Stimulated activated CD8-positive, alpha-beta memory T cell treated with anti-CD3 and anti-CD28 coated beads, Interleukin-4, amount 100 ng/mL, for 1 hour (primary cell): ENCODE results near the gene SLC12A7.
"Not testable (repeated sequence)": the region's sequence is repeated elsewhere in the genome, so short reads cannot be mapped to it uniquely, and the experiment has no call there.

ENCODE experiments used
- DNase-seq, 2 donors: peaks; one replicate each; pipeline ENCODE4 v3.0.0-alpha.2; 2020; ENCODE audit warnings: low read depth in 2 of 2, low spot score in 1 of 2

Gene SLC12A7

DNA sequence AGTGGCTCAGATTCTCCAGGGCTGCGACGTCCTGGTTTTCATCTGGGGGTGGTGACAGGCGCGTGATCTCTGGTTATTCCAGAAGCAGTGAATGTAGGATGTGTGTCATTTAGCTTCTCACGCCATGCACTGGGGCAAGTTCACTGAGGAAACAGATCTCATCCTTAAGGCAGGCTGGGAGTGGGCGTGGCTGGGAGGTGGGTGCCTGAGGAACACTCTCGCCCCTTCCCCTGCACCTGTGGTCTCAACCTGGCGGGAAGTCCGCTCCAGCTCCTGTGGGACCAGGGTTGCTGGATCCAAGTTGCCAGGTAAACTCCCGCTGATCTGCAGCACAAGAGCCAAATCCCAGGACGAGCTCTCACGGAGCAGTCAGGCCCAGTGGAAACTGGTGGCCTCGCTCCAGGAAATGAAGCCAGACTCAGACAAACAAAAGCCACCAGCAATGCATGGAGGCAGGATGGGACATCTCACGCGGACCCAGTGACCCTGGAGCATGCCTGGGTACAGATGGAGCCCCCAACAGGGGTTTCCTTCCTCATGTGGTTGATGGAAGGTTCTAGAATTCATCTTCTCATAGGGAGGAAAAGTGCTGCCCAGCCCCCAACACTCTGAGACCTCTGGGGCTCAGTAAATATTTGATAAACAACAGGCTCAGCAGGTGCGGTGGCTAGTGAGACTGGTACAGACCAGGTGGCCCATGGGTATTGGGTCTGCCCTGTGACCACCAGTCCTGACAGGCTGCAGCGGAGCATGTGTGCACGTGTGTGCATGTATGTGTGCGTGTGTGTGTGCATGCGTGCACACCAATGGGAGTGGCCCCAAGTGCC, 16.3 kb upstream of the SLC12A7 start:
- no peak for DNase-seq

DNA sequence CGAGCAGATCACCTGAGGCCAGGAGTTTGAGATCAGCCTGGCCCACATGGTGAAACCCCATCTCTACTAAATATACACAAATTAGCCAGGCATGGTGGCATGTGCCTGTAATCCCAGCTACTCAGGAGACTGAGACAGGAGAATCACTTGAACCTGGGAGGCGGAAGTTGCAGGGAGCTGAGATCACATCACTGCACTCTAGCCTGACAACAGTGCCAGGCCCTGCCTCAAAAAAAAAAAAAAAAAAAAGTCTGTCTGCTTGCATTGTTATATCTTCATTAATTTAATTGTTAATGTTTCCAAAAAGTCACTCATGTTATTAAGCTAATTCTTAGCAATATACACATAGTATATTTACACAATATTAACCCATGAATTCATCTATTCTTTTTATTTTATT, 13.8 kb upstream of the SLC12A7 start:
- not testable (repeated sequence) for DNase-seq

DNA sequence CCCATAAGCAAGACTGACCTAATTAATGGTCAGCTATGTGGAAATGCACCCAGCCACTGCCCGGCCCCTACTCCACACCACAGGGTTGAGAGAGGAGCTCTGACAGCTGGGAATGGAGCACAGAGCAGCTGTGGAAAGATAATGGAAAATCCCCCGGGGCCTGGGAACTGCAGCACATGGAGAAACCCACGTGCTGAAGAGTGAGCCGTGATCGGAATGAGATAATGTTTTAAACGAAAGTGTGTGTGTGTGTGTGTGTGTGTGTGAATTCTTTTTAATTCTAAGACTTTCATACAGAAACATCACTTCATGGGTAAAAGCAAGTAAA, 13.1 kb upstream of the SLC12A7 start:
- no peak for DNase-seq

DNA sequence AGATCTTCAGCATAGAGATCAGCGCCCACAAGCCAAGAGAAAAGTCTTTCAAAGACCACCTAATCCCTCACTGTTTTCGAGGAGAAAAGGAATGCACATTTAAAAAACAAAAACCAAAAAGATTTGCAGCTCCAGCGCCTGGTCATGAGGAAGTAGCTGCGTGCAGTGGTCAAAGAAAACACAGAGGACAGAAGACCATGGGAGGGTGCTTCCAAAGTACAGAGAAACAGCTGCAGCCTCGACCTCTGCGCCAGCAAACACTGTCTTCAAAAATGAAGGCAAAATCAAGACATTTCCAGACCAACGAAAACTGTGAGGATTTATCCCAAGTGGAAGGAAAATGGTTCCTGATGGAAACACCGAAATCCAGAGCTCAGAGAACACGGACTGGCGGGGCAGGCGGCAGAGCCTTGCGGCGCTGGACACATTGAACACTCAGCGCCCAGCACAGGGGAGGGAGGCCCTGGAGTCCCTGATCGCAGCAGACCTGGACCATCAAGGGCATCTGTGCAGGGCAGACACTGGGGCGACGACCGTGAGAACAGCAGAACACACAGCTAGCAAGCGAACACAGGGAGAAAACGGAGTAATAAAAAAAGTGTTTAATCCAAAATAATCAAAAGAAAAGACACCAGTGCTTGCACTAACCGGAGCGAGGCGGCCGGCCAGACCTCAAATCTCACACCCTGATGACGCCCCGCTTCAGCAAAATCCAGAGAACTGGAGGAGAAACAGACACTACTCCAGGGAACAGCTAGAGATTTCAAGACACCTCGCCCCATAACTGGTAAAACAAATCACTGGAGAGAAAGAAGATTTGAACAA, 12.6 kb upstream of the SLC12A7 start:
- no peak for DNase-seq

DNA sequence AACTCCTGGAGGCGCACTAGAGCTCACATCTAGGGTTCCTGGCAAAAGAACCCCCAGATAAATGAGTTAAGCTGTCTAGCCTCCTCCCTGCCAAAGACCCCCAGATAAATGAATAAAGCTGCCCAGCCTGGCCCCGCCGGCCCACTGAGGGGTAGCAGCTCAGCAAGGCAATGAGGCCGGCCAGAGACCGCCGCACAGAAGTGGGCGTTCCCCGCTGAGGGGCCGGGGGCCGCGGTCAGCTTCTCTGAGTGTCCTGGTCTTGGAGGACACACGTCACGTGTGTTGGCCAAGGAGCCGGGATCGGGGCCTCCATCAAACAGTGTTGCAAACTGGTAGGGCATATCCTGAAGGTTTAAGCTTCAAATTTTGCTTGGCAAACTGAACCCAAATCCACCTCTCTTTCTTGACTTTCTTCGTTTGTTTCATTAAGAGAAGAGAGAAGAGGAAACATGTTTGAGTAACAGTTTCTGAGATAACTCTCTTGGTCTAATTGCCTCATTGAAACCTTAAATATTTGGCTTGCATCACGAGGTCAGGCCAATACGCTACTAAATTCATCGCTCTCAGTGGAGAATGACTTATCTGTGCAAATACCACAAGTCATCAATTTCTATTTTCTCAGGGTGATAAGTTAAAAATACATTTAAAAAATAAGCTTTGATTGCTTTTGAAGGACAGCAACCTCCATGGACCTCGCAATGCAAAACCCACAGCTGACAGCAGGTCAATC, 11.7 kb upstream of the SLC12A7 start:
- DNase-seq, result no peak

DNA sequence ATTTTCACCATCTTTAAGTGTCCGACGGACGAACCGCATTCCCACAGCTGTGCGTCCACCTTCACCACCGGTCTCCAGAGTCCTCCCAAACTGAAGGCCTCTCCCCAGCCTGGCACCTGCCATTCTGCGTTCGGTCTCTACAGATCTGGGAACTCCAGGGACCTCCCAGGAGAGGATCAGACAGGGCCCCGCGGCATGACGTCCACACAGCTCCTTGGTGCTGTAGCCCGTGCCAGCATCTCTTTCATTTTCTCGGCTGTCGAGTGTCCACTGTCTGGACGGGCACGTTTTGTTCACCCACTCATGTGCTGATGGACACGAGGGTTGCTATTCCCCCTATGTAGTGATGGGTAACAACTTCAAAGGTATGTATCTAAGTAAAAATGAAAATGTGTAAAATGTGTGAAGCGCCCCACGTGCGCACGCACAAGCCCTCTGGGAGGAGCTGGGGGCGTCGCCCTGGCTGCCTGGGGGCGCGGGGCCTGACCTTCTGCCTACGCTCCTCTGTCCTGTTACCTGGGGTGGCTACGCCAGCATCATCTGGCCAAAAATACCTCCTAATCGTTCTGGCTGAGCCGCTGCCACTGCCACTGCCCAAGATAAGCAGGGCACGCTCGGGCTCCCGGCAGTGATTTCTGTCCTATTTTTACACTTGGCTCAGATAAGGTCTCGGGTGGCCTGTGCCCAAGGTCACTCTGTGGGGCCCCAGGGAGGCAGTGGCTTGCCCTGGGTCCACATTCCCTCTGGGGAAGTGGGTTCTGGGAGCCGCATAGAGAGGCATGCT, 10.8 kb upstream of the SLC12A7 start:
- DNase-seq, result no peak

DNA sequence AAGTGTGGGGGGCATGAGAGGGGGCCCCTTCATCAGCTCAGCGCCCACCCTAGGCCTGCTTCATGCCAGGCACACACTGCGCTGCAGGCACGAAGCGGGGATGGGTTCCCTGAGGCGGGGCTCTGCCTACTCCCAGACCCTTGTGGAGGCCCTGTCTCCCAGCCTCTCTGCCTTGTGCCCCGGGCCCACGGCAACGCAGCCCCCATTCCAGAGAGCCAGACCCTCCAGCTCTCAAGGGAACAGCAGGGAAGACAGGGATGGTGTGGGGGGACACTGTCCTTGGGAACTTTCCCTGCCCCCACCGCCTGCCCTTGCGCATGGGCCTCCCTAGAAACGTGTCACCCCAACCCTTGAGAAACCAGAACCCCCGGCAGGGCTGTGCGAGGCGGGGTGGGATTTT, 10.0 kb upstream of the SLC12A7 start:
- no peak for DNase-seq

DNA sequence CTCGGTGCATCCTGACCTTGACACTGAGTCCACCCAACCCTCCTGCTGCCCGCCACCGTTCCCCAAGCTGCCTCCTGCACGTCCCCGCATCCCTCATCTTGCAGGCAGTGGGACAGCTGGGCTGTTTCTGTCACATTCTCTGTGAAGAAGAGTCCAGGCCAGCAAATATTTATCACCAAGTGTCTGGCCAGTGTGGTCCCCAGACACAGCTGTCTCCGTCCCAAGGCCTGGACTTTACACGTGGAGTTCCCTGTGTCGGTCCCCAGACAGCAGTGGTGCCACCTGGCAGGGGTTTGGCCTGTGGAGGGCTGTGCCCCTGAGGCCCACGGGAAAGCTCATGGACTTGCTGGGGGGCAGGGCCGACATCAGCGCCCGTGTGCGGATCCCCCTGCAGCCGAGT, 9.2 kb upstream of the SLC12A7 start:
- DNase-seq, result no peak

DNA sequence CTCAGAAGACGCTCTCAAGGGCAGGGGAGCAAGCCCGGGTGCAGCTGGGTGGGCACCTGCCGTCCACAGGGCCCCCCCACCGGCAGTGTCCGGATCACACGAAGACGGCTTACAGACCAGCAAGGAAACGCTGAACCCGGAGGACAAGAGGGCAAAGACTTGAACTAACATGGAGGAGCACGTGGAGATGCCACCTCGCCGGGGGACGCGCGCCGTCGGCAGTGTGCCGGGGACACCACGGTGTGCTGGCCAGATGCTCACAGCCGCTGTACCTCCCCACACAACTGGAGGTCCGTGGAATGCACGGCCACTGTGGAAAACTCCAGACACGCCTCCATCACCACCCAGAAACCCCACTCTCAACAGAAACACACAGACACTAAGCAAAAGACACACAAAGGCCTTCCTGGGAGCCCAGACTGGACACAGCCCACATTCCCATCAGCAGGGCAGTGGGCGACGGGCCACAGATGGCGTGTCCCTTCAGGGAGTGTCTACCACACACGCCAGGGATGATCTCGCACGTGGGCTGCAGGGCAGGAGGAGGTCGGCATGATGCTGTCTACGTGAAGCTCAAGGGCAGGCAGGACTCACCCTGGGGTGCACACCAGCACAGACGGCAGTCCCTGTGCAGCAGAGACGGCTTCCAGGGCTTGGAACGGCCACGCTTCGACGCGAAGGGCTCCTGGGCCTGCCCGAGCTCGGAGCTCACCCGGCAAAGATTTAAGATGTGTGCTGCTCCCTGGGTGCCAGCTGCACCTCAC, 8.6 kb upstream of the SLC12A7 start:
- DNase-seq, result no peak

DNA sequence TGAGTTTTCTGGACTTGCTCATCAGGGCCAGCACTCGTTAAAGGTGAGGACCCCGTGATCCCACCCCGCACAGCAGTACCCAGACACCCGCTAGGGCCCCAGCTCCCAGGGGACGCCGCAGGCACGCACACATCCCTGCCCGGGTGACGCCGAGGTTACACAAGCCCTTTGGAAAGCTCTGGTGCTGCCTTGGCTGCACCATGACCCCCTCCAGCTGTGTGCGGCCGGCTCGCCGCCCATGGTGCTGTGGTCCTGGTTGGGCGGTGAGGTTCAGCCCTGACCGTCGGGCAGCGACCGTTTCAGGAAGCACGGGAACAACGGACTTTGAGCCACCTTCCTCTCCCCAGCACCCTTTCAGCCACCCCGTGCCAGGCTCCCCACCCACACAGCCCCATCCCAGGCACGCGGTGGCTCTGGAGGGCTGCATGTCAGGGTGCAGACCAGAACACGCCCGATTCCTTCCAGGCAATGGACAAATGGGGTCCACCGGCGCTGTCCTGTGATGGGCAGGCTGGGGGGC, 7.5 kb upstream of the SLC12A7 start:
- no peak for DNase-seq

DNA sequence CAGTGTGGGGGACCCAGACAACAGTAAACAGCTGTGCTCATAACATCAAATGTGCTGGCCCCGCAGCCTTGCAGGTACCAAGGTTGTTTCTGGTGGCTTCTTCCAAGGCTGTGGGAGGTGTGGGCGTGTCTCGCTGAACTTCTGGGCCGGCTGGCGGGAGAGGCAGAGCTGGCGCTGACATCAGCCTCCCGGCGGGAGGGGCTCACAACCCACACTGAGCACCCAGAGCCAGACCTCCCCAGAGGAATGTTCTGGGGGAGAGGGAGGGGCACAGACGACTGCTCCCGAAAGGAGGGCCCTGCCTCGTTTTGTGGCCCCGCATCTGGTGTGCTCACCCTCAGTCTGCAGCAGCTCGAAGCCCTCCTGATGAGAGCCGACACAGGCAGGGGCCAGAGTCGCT, 6.9 kb upstream of the SLC12A7 start:
- no peak for DNase-seq

DNA sequence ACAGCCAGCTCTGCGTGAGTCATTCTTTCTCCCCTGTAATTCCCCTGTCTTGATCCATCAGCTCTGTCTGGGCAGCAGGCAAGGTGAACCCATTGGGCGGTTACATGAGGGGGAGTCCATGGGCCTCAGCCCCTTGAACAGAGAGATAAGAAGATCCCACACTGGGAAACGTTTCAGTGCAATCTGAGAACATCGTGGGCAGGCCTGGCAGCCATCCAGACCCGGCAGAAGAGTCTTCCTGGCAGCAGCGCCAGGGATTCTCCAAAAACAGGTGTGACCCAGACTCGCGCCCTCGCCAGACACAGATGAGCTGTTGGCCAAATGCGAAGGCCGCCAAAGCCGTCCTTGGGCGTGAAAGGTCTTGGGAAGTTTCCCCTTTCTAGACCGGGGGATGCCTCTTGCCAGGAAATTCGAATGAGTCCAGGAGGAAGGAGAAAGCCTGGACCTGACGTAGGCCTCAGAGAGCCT, 6.4 kb upstream of the SLC12A7 start:
- DNase-seq, result no peak

DNA sequence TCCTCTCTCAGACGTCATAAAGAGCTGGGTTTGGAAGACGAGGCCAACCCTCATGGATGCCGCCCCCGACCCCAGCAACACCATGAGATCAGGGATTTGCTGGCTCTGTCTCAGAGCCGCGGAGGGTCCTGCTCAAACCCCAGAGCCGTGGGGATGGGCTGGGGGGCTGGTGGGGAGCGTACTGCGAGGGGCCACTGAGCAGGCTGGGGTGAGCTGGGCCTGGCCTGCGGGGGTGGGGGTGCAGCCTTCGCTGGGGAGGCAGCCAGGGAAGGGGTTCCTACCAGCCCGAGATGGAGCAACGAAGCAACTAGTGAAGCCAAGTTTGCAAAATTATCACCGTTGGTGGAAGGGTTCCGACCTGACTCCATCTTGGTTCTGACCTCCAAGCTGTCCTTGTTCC, 5.1 kb upstream of the SLC12A7 start:
- DNase-seq, result no peak

DNA sequence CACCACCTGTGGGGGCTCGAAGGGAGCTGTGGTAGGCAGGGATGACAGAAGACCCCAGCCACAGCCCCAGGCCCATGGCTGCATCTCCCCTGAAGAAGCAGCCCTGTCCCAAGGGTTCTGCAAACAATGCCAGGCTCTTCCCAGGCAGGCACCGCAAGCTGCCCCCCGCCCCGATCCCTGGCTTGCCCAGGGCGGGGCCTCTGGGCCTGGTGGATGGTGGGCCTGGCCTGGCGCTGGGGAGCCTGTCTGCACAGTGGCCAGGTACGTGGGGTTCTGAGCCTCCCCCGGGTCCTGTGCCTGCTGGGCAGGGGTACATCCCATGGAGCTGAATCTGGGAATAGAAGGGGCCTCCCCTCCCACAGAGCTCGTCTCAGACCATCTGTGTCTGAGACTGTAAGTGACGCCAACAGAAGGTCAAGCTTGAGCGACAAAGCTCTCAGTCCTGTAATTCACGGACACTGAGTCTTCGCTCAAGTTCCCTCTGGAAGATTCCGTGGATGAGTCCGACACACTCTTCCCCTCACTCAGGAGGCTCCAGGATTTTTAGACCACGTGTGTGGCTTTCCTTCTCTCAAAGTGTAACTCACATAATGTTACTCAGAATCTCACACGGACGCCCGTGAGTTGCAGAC, 4.4 kb upstream of the SLC12A7 start:
- no peak for DNase-seq

DNA sequence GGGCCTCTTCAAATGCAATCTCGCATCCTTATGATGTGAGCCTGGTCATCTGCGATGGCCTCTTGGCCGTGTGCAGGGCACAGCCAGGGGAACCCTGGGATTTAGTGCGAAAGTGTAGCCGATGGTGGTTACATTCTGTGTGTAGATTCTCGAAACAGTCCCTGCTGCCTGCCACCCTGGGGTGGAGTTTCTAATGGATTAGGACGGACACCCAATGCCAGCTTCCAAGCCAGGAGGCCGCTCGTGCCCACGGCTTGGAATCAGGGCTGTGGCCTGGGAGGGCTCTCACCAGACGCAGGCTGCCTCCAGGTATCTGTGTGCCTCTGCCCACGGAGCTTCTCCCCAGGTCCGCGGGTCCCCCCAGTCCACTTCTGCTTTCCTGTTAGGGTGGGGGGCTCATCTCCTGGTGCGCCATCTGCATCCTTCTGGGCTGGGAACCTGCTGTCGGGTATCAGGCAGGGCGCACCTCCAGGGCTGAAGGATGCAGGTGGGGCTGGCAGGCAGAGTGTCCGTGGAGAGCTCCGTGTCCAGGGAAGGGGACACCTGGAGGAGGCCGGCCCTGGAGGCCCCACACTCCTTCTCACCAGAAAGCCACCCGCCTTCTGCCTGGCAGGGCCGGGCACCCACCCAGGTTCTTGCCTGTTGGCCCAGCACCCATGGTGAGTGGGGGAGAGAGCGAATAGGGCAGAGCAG, 3.4 kb upstream of the SLC12A7 start:
- DNase-seq, result no peak

DNA sequence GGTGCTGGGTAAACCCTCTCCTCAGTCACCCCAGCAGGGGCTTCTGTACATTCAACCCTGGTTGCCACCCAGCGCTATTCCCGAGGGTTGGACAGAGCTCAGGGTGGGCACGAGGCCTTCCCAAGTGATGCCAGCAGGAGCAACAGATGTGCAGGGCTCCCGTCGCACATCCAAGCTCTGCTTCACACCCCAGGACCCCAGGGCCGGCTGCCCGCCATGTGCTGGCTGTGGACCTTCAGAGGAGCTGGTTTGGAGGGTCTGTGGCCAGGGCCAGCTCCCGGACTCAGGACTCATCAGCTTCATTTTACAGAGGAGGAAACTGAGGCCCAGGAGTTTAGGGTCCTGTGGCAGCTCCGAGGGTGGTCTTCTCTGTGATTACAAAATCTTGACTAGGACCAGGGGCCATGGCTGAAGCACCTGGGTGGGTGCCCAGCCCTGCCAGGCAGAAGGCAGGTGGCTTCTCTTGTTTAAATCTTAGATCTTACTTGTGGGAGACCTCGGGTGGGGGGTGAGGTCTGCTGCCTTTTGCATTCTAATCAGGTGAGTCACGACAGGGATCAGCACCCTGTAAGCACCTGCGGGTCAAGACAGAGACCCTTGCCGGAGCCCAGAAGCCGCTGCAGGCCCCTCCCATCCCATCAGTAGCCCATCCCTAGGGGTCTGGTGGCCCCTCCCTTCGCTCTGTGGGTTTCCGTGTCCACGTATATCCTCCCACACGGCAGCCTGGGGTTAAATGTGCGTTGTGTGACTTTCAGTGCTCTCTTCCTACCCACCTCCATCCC, 2.1 kb upstream of the SLC12A7 start:
- DNase-seq, result no peak

DNA sequence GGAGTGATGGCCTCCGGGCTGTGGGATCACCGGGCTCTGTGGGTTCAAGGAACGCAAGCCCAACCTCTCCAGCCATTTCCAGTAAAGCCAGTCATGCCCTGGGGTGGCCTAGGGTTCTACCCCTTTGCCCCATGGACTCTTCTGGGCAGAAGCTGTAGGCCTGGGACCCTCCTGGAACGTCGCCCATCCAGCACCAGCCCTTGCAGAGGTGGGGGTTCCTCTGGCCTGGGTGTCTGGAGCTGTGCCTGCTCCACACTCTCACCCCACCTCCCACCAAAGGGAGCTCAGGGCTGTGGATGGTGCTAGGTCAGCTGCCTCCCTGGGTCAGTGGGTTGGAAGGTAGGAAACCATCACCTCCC, 1.4 kb upstream of the SLC12A7 start:
- no peak for DNase-seq

DNA sequence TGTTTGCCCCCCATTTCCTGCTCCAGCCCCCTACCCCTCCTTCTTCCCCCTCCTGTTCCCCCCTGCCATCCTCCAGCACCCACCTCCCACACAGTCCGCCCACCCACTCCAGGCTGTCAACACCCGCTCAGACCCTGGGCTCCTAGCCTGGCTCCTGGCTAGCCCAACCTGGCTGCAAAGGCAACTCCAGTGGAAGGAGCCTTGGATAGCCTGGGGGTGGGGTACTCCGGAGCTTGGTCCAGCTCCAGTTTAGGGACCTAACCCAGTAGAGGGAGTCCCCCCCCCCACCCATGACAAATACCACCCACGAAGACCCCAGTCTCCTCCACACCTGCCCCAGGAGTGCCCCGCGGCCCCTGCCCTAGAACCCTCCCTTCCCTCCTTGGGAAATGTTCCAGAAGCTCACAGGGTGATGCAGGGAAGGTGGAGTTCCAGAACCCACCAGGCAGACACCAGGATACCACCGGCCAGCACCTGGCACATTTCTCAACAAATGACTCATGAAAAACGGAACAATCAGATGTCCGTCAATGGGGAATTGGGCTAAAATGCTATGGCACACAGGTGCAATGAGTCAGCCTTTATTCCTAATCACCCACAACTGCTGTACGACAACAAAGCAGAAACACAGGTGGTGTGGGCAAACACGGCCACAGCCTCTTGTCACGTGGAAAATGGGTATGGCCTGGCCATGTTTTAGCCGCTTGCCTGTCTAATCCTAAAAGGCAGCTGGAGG, 901 bp upstream of the SLC12A7 start:
- no peak for DNase-seq
